ENCODE measurements around the gene DACH1.

Gene DACH1

GRCh38 chr13:71469626-71470025, 397.4 kb downstream of the DACH1 start:
- DNase-seq, result no peak

DNA sequence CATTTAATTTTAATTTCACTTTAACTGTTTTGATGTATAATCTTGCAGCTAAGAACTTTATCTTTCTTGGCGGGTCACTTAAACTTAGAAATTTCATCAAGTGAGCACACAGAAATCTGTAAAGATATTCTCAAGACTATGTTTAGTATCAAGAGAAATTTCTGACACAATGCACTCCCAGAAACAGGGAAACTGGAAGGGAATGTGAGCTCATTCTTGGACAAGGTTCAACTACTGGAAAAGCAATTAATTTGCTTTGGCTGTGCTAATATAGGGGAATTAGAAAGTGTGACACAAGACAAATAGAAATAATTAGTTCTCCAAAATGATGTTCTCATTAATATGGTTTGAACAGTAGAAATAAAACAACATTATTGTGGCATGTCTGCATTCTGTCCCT, 402.3 kb downstream of the DACH1 start:
- no peak for DNase-seq

DNA sequence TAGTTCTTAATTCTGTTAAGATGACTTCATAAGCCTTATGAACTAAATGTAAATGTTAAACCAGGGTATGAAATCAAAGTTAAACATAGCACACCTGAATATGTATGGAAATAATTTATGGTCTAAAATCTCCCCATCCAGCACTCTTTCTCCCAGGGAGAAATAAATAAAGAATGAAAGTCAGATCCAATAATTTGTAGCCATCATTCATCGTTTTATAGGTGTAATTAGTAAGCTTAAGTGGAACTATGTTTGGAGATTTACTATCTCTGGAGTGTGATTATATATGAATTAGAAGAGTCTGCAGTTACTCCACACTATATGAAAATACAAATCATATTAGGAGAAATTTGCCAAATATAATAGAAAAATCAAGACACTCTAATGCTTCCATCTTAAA, 405.1 kb downstream of the DACH1 start:
- DNase-seq, result no peak

DNA sequence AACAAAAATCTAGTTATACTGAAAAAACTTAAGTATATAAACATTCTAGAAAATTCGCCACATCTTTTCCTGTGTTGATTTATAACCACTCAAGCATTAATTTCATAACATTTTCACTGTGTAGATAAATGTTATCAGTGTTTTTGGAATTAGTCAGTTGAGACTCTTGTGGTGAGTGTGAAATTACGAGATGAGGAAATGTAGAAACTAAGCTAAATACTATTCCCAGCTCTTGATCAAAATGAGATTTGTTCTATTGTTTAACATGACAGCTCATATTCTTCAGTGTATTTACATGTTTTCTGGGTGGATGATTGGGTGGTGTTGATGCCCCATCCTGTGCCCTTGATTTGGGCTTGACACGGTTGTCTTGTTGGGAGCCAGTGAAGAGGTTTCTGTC, 406.8 kb downstream of the DACH1 start:
- no peak for DNase-seq

GRCh38 chr13:71459708-71460107, 407.3 kb downstream of the DACH1 start:
- no peak for DNase-seq

GRCh38 chr13:71457645-71458044, 409.4 kb downstream of the DACH1 start:
- DNase-seq, result no peak

DNA sequence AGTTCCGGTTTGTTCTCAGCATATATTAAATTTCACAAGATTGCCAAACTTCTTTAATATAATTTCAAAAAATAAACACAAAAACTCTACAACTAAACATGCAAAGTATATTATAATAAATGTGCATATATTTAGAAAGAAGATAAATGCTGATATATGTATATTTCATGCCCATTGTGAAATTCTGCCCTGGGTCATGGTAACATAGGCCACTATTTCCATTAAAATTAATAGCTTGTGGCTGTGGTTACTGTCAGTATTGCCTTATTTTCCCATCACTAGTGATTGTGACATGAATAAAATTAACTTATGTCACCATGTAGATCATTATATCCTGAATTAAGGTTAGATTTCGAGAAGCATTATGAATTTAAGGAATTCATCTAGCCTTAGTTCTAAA, 410.9 kb downstream of the DACH1 start:
- no peak for DNase-seq

- no peak for DNase-seq
Observed at GRCh38 chr13:71454509-71454908, 412.5 kb downstream of the DACH1 start.

DNA sequence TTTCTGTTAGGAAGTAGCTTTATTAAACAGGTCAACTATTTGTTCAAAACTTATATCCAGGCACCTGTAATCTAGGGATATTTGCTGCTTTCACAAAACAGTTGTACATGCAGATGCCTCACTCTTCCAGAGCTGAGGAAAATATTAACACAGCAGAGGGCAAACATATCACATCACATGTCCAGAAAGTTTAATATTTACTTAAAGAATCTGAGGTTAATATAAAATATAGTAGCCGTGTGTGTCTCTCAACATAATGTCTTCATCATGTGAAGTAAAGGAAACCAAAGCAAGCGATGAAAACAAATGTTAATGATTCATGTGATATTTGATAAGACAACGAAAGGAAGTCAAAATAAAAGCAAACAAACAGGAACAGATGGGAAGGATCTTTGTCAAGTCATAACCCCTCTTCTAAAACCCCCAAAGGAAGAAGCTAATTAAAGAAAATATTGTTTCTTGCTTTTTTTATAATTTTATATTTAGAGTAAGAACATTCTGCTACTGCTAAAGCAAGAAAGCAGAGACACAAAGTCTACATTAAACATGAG, 418.8 kb downstream of the DACH1 start:
- no peak for DNase-seq

- DNase-seq, result no peak
Observed at GRCh38 chr13:71437704-71438103, 429.3 kb downstream of the DACH1 start.

DNA sequence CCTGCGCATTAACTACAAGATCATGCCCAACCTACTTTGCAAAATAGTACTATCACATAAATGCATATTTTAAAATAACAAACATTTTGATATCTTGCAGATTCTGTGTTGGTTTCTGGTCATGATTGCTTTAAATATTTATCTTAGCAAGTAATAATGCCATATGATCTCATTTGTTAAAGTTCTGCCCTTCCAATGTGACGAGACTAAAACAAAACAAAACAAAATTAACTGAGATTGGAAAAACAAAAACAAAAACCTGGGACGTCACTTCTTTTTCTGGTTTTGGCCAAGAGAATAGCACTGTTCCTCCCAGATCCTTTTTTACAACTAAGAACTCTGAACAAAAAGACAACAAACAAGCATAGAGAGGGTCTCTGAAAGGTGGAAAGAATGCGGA, 436.3 kb downstream of the DACH1 start:
- no peak for DNase-seq

GRCh38 chr13:71417205-71417604, 449.8 kb downstream of the DACH1 start:
- no peak for DNase-seq

GRCh38 chr13:71412231-71412630, 454.8 kb downstream of the DACH1 start:
- DNase-seq, result no peak

DNA sequence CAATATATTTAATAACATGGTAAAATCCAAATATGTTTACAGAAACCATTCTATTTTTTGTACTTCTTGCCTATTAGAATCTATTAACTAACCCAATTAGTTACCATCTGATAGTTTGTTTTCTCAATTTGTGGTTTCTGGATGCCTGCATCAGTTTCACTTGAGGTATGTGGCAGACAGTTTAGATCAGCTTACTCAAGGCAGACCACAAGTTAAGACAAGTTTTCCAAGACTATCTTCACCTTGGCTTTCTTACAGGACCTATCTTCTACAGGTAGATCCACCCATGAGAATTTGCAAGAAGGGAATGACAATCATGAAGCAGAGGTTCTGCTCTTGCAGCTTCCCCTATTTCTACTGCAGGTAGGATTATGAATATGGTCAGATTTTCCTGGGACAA, 458.6 kb downstream of the DACH1 start:
- no peak for DNase-seq

- no peak for DNase-seq
Observed at GRCh38 chr13:71399631-71400215, 467.3 kb downstream of the DACH1 start.

- no peak for DNase-seq
Observed at GRCh38 chr13:71396149-71396548, 470.9 kb downstream of the DACH1 start.

GRCh38 chr13:71395053-71395452, 472.0 kb downstream of the DACH1 start:
- DNase-seq, result no peak

DNA sequence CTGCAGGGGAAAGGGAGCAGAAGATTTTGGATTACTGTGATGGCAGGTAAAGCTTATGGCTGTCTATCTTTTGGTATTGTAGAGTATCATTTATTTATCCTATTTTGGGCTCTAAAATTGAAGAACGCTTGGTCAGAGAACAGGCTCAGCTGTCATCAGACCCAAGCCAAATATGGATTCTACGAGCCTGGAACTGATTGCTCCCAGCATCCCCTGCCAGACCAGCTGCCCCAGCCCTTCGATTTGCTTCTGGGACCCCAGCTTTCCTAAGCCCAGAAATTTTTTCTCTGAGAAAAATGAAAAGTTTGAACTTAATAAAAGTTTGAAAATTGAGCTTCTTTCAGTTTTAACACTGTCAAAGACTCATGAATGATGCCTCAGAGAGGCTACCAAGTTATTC, 472.8 kb downstream of the DACH1 start:
- DNase-seq, result no peak

Data from activated CD4-positive, CD25-positive, alpha-beta regulatory T cell treated with anti-CD3 and anti-CD28 coated beads, Interleukin-2, amount 50 U/mL, for 72 hours (primary cell).